ENCODE data around the gene FCRL6.

The FCRL6 gene

GRCh38 chr1:159835862-159836525 lies 33.8 kb downstream of the FCRL6 start:
- TF ChIP-seq EP300 (IDR thresholded peaks at IDR 0.05; ENCODE audit: borderline replicate concordance): no peak
- peak; percentile 48 for TF ChIP-seq RAD21 (IDR thresholded peaks at IDR 0.05; ENCODE audit: low read depth)

GRCh38 chr1:159838715-159839114 lies 36.6 kb downstream of the FCRL6 start:
- TF ChIP-seq CEBPB (IDR thresholded peaks at IDR 0.05): no peak
- TF ChIP-seq YY1 (IDR thresholded peaks at IDR 0.05; ENCODE audit: low read depth): no peak
- TF ChIP-seq CREB1 (IDR thresholded peaks at IDR 0.05; ENCODE audit: low read depth): no peak
- TF ChIP-seq USF1 (IDR thresholded peaks at IDR 0.05): no peak
- TF ChIP-seq RAD21 (IDR thresholded peaks at IDR 0.05; ENCODE audit: low read depth): no peak
- no peak for TF ChIP-seq MAX (IDR thresholded peaks at IDR 0.05)
- TF ChIP-seq REST (IDR thresholded peaks at IDR 0.05; ENCODE audit: low read depth): no peak
- TF ChIP-seq TCF12 (IDR thresholded peaks at IDR 0.05; ENCODE audit: low read depth): no peak
- TF ChIP-seq ZBTB7A (IDR thresholded peaks at IDR 0.05; ENCODE audit: low read depth): no peak
- TF ChIP-seq EP300 (IDR thresholded peaks at IDR 0.05; ENCODE audit: borderline replicate concordance): no peak
- TF ChIP-seq FOXM1 (IDR thresholded peaks at IDR 0.05; ENCODE audit: borderline replicate concordance, low read depth): no peak
- TF ChIP-seq TEAD4 (IDR thresholded peaks at IDR 0.05): no peak
- no peak for TF ChIP-seq EGR1 (IDR thresholded peaks at IDR 0.05)

- TF ChIP-seq CREB1 (IDR thresholded peaks at IDR 0.05; ENCODE audit: low read depth) (no peak), NFIC (IDR thresholded peaks at IDR 0.05) (no peak), EP300 (IDR thresholded peaks at IDR 0.05; ENCODE audit: borderline replicate concordance) (no peak), MAX (IDR thresholded peaks at IDR 0.05) (no peak), YY1 (IDR thresholded peaks at IDR 0.05; ENCODE audit: low read depth) (no peak), TAF1 (IDR thresholded peaks at IDR 0.05; ENCODE audit: low read depth) (no peak), EGR1 (IDR thresholded peaks at IDR 0.05) (no peak), USF1 (IDR thresholded peaks at IDR 0.05) (no peak), CEBPB (IDR thresholded peaks at IDR 0.05) (no peak), TCF12 (IDR thresholded peaks at IDR 0.05; ENCODE audit: low read depth) (no peak), RAD21 (IDR thresholded peaks at IDR 0.05; ENCODE audit: low read depth) (no peak), REST (IDR thresholded peaks at IDR 0.05; ENCODE audit: low read depth) (no peak), FOXM1 (IDR thresholded peaks at IDR 0.05; ENCODE audit: borderline replicate concordance, low read depth) (no peak), TEAD4 (IDR thresholded peaks at IDR 0.05) (no peak), ZBTB7A (IDR thresholded peaks at IDR 0.05; ENCODE audit: low read depth) (no peak)
Measured at GRCh38 chr1:159839116-159839849, 37.1 kb downstream of the FCRL6 start.

- TF ChIP-seq MAX (IDR thresholded peaks at IDR 0.05) (no peak), CREB1 (IDR thresholded peaks at IDR 0.05; ENCODE audit: low read depth) (no peak), RAD21 (IDR thresholded peaks at IDR 0.05; ENCODE audit: low read depth) (no peak), USF1 (IDR thresholded peaks at IDR 0.05) (no peak), YY1 (IDR thresholded peaks at IDR 0.05; ENCODE audit: low read depth) (no peak), EGR1 (IDR thresholded peaks at IDR 0.05) (no peak), REST (IDR thresholded peaks at IDR 0.05; ENCODE audit: low read depth) (no peak), TCF12 (IDR thresholded peaks at IDR 0.05; ENCODE audit: low read depth) (no peak), FOXM1 (IDR thresholded peaks at IDR 0.05; ENCODE audit: borderline replicate concordance, low read depth) (no peak), TAF1 (IDR thresholded peaks at IDR 0.05; ENCODE audit: low read depth) (no peak), ZBTB7A (IDR thresholded peaks at IDR 0.05; ENCODE audit: low read depth) (no peak)
Measured at GRCh38 chr1:159841749-159842148, 39.6 kb downstream of the FCRL6 start.
